K562 (cell line): ENCODE results near the gene ALKBH7. TPM values are rescaled to one million over a fixed set of nuclear protein-coding genes. Genes with fewer than 3 reads are reported as not detected.
A peak's percentile ranks its signal among the peaks of the same experiment; 100 is the strongest.

Experiments used
- ATAC-seq: fragments of 200-7000 bp; cut with Tn5 transposase; 3 replicates; pipeline ENCODE4 v1.9.1; 2020; ENCODE audit warnings: moderate library complexity
- BruUV-seq: library from RNA; stranded (reverse); fragments of 400-500 nt; replicated peaks from 2 replicates; lab custom pipeline; 2021; lab: Mats Ljungman, UMichigan
- CTCF ChIA-PET: fragments of 300-600 bp; formaldehyde crosslinking; extraction: SDS; loops from one replicate; lab custom pipeline; 2021; ENCODE audit warnings: low intra/inter-chr PET ratio; lab: Yijun Ruan, JAX
- POLR2A ChIA-PET: fragments of 300-600, 350-650 bp; sonication (Branson Sonifier 250); formaldehyde crosslinking; extraction: SDS; loops from one replicate; lab custom pipeline; 2021; ENCODE audit warnings: antibody characterized with exemption, inconsistent platforms; lab: Yijun Ruan, JAX
- DNase-seq, 4 experiments: peaks; one replicate each; pipeline versions ENCODE4 v3.0.0 to v3.0.0-alpha.2; 2011 to 2018; ENCODE audit warnings: low spot score in 3 of 4, mixed read lengths in 3 of 4; ENCODE audit errors: extremely low read depth in 1 of 4
- FAIRE-seq: peaks from 2 replicates; lab custom pipeline; 2011; peaks lifted over from hg19 to GRCh38; lab: Jason Lieb, UNC
- H2AFZ ChIP-seq: 2 replicates; pipeline ENCODE4 v1.6.0; 2011; ENCODE audit warnings: low read depth, low read length, control low read depth, inconsistent platforms
- H3K27ac ChIP-seq: fragments of 200-600 bp; 3 replicates; pipeline ENCODE4 v1.8.0; 2011; ENCODE audit warnings: low read depth, mild to moderate bottlenecking, control low read depth, inconsistent platforms, low read length, moderate library complexity, mixed read lengths; ENCODE audit errors: extremely low read depth
- H3K27me3 ChIP-seq, 2 experiments: fragments of 300-600 bp in 1 of 2; 2 replicates in 1 of 2; 3 replicates in 1 of 2; pipeline versions ENCODE4 v1.6.0 to v1.8.0; 2011; ENCODE audit warnings: inconsistent platforms in 2 of 2, low read length in 2 of 2, mild to moderate bottlenecking in 1 of 2, mixed read lengths in 1 of 2, moderate library complexity in 1 of 2; ENCODE audit not compliant: control insufficient read depth in 2 of 2, insufficient read depth in 2 of 2
- H3K36me3 ChIP-seq: fragments of 300-600 bp; 3 replicates; pipeline ENCODE4 v1.8.0; 2011; ENCODE audit warnings: mild to moderate bottlenecking, low read length, inconsistent platforms; ENCODE audit not compliant: control insufficient read depth, insufficient read depth
- H3K4me1 ChIP-seq, 2 experiments: fragments of 200-600 bp in 1 of 2; replicated peaks in 1 of 2; 2 replicates in 1 of 2; 3 replicates in 1 of 2; pipeline versions ENCODE4 v1.5.1 to v1.8.0; 2011; ENCODE audit warnings: inconsistent platforms in 2 of 2, low read length in 2 of 2, mild to moderate bottlenecking in 1 of 2, mixed read lengths in 1 of 2, moderate library complexity in 1 of 2; ENCODE audit not compliant: control insufficient read depth in 2 of 2, insufficient read depth in 2 of 2
- H3K4me2 ChIP-seq: 2 replicates; pipeline ENCODE4 v1.6.1; 2011; ENCODE audit warnings: low read length, control low read depth, inconsistent platforms, mixed read lengths; ENCODE audit not compliant: insufficient read depth
- H3K4me3 ChIP-seq: fragments of 200-600 bp; sonication (generic), shearing (Covaris generic); 2 replicates; pipeline ENCODE4 v1.5.1; 2016; ENCODE audit warnings: control low read depth, inconsistent platforms
- H3K79me2 ChIP-seq: fragments of 200-600 bp; 3 replicates; pipeline ENCODE4 v1.8.0; 2011; ENCODE audit warnings: low read length, inconsistent platforms; ENCODE audit not compliant: control insufficient read depth, insufficient read depth
- H3K9ac ChIP-seq, 2 experiments: 2 replicates each; pipeline versions ENCODE4 v1.6.0 to v1.6.1; 2011; ENCODE audit warnings: low read depth in 2 of 2, low read length in 2 of 2, control low read depth in 1 of 2, inconsistent platforms in 1 of 2, mild to moderate bottlenecking in 1 of 2, mixed read lengths in 1 of 2; ENCODE audit not compliant: insufficient read depth in 1 of 2
- H3K9me1 ChIP-seq: one replicate; pipeline ENCODE4 v1.6.0; 2011; ENCODE audit warnings: inconsistent platforms, mild to moderate bottlenecking, low read length, moderate library complexity; ENCODE audit not compliant: control insufficient read depth, insufficient read depth
- H3K9me3 ChIP-seq: replicated peaks from 2 replicates; pipeline ENCODE4 v1.5.1; 2011; ENCODE audit warnings: low read depth, low read length, inconsistent platforms; ENCODE audit not compliant: control insufficient read depth, insufficient read depth
- H4K20me1 ChIP-seq: replicated peaks from 2 replicates; pipeline ENCODE4 v1.6.1; 2011; ENCODE audit warnings: low read length, inconsistent platforms, mixed read lengths; ENCODE audit not compliant: control insufficient read depth, insufficient read depth
- ARID4B ChIP-seq: sonication (generic); formaldehyde crosslinking; IDR thresholded peaks from 2 replicates; pipeline ENCODE4 v1.8.0; 2022; ENCODE audit warnings: mild to moderate bottlenecking, missing genetic modification reagents
- RBFOX2 ChIP-seq: fragments of 200-400 bp; formaldehyde crosslinking; IDR thresholded peaks from 2 replicates; pipeline ENCODE4 v1.6.1; 2017; ENCODE audit warnings: low read depth, mild to moderate bottlenecking, low read length, moderate library complexity
- WGBS: fragments of 100-300 bp; shearing (Covaris generic); methylation state at CpG from one replicate; pipeline ENCODE4 v1.1.6; 2016; ENCODE audit warnings: low coverage, mixed read lengths; ENCODE audit not compliant: insufficient coverage; ENCODE audit errors: missing lambda C conversion rate; 5-methylcytosine and 5-hydroxymethylcytosine counted together
- in situ Hi-C: fragments of 300-500 bp; cut with MboI; formaldehyde crosslinking; loops from 4 replicates; pipeline ENCODE4 v1.15.0; 2018; ENCODE audit warnings: inconsistent platforms, mixed read lengths
- intact Hi-C: fragments of 100-400 bp; cut with micrococcal nuclease; formaldehyde crosslinking; loops from 2 replicates; pipeline ENCODE4 v1.14.2; 2022
- polyA plus RNA-seq, 8 experiments: library from polyadenylated mRNA; depleted of rRNA in 4 of 8; stranded (reverse) in 5 of 8; unstranded in 3 of 8; fragments of >200 nt; fragmentation: Nextera tagmentation in 2 of 8; fragmentation: Illumina TruSeq in 1 of 8; extraction: Ambion mirVana in 2 of 8; extraction: Trizol in 1 of 8; gene quantifications; 2 replicates each; pipeline versions ENCODE4 v1.2.1 to v1.2.3, GENCODE V29; 2011 to 2014; ENCODE audit warnings: inconsistent platforms in 1 of 8, missing spikeins in 1 of 8
- total RNA-seq, 7 experiments: library from RNA; depleted of rRNA in 6 of 7; stranded (reverse); fragments of >200 nt in 6 of 7; fragmentation: Illumina TruSeq in 2 of 7; extraction: Trizol in 2 of 7; gene quantifications; 2 replicates each; pipeline versions ENCODE4 v1.2.1 to v1.2.3, GENCODE V29; 2011 to 2021; ENCODE audit warnings: low replicate concordance in 1 of 7

ALKBH7 gene
- total and polyA plus RNA-seq, 9 of the 15 experiments (the other 6 are each of a cell fraction or from before 2014, with no cell fraction given), result 0.69 to 94.8 (median 17.6) TPM

DNA sequence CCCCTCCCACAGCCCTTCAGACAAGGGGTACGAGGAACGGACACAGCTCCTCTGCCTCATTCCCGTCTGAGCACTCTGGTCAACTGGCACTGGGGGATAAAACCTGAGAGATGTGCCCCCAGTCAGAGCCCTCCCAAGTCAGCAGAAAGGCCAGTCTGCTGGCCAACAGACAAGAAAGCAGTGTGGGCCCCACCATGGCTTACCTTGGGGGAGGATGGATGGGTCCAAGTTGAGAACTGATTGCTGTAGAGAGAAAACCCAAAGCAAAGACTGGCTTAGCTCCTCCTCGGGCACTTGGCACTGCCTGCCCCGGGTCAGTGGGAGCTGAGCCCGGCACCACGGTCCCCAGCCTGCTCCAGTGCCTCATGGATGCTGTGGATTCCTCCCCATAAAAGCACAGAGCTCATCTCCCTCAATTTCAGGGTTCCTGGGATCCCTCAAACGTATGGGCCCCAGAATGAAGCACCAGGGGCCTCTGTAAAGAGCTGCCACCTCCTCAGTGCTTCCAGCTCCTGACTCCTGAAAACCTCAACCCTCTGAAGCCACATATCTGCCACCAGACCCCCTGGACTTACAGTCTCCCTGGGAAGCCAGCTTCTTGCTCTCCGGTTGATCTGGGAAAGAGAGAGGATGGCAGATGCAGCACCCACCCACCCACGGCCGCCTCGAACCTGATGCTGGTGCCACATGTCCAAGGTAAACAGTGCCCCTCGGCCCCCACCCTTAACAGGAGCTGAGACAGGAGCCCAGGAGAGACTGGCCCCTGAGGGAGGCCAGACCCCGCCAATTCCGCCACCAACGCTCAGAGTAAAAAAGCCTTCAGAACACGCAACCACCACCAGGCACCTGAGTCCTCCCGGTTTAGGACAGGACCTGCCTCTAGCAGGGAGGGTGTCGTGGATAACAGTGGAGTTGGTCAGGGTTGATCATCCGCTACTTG lies 48.8 kb downstream of the ALKBH7 start:
- DNase-seq (no peak), ATAC-seq (no peak), FAIRE-seq (no peak)
- CTCF ChIA-PET, result no interaction called here
- 91% methylated on average over 14 of the region's 20 CpGs for WGBS
- TF ChIP-seq RBFOX2, result peak; percentile 51; the same call in 1 of the 2 replicates
- no peak for TF ChIP-seq ARID4B
- no peak overlapping the region for H2AFZ ChIP-seq
- peaks cover 16 to 51% of the 10 kb centered on the region in 2 experiments for H3K4me1 ChIP-seq
- in situ Hi-C loops, result no loop called here
- H3K4me2 ChIP-seq, result no peak overlapping the region
- H3K79me2 ChIP-seq, result peaks cover 63% of the 10 kb centered on the region
- intact Hi-C loops, result loop anchor here (10.0 kb wide), 2 partner anchors 107 to 257 kb away; no protein-coding TSS in a partner anchor
- H3K4me3 ChIP-seq, result no peak overlapping the region
- H3K36me3 ChIP-seq, result peaks cover 70% of the 10 kb centered on the region
- POLR2A ChIA-PET, result interaction anchor here (1.0 kb wide), 1 partner anchor 317 kb away, joined by 3 read pairs; no protein-coding TSS in a partner anchor
- peaks cover 54% of the 10 kb centered on the region for H4K20me1 ChIP-seq
- H3K27ac ChIP-seq, result no peak overlapping the region
- H3K27me3 ChIP-seq, result no peaks in the 10 kb centered on the region
- H3K9ac ChIP-seq, result peak overlapping the region in 1 of 2 experiments; percentile 46; a peak in 3 of 4 replicates
- peaks cover 11% of the 10 kb centered on the region for H3K9me1 ChIP-seq
- H3K9me3 ChIP-seq, result no peaks in the 10 kb centered on the region
- no TSS peak for BruUV-seq
